Liver (tissue), 9 donors: Measurements from ENCODE around the gene CCDC106. TPM values are rescaled to one million over a fixed set of nuclear protein-coding genes. Genes with fewer than 3 reads are reported as not detected.

Experiments
- DNase-seq: peaks from one replicate; pipeline ENCODE4 v3.0.0-alpha.2; 2017; ENCODE audit warnings: low spot score
- H3K27ac ChIP-seq, 2 donors: one replicate each; pipeline ENCODE4 v1.7.0; 2013; ENCODE audit warnings: inconsistent platforms in 2 of 2, low read length in 2 of 2, control low read depth in 1 of 2, low read depth in 1 of 2, mild to moderate bottlenecking in 1 of 2
- H3K27me3 ChIP-seq, 4 donors: one replicate each; pipeline versions ENCODE4 v1.6.1 to v1.7.0; 2013; ENCODE audit warnings: low read length in 3 of 4, inconsistent platforms in 1 of 4, mild to moderate bottlenecking in 1 of 4, moderate library complexity in 1 of 4; ENCODE audit not compliant: control insufficient read depth in 4 of 4, insufficient read depth in 4 of 4
- H3K36me3 ChIP-seq, 4 donors: one replicate each; pipeline versions ENCODE4 v1.6.1 to v1.7.0; 2013; ENCODE audit warnings: low read length in 3 of 4, mild to moderate bottlenecking in 3 of 4, low read depth in 1 of 4, moderate library complexity in 1 of 4; ENCODE audit not compliant: control insufficient read depth in 4 of 4, insufficient read depth in 3 of 4
- H3K4me1 ChIP-seq, 4 donors: one replicate each; pipeline versions ENCODE4 v1.6.1 to v1.7.0; 2013; ENCODE audit warnings: low read length in 3 of 4, mild to moderate bottlenecking in 3 of 4, moderate library complexity in 1 of 4; ENCODE audit not compliant: control insufficient read depth in 4 of 4, insufficient read depth in 4 of 4
- H3K4me3 ChIP-seq, 3 donors: one replicate each; pipeline versions ENCODE4 v1.6.1 to v1.7.0; 2013; ENCODE audit warnings: low read length in 3 of 3, control low read depth in 1 of 3, low read depth in 1 of 3, mild to moderate bottlenecking in 1 of 3
- H3K9ac ChIP-seq, 2 donors: one replicate each; pipeline ENCODE4 v1.7.0; 2013; ENCODE audit warnings: low read length in 2 of 2, mild to moderate bottlenecking in 2 of 2, moderate library complexity in 2 of 2, control low read depth in 1 of 2, low read depth in 1 of 2
- H3K9me3 ChIP-seq, 4 donors: one replicate each; pipeline versions ENCODE4 v1.6.1 to v1.7.0; 2013; ENCODE audit warnings: low read length in 3 of 4; ENCODE audit not compliant: control insufficient read depth in 4 of 4
- ATF3 ChIP-seq: IDR thresholded peaks from 2 replicates; pipeline ENCODE4 v1.6.1; 2016; ENCODE audit warnings: antibody characterized with exemption
- CTCF ChIP-seq: fragments of 150-350 bp; IDR thresholded peaks from 2 replicates; pipeline ENCODE4 v1.5.1; 2017; ENCODE audit warnings: improper control_type of control experiment, low read depth, low read length; ENCODE audit not compliant: missing input control
- FOXA1 ChIP-seq: IDR thresholded peaks from 2 replicates; pipeline ENCODE4 v1.6.1; 2016; ENCODE audit warnings: antibody characterized with exemption
- FOXA2 ChIP-seq: IDR thresholded peaks from 2 replicates; pipeline ENCODE4 v1.6.1; 2016; ENCODE audit warnings: antibody characterized with exemption
- GABPA ChIP-seq, 2 donors: IDR thresholded peaks in 1 of 2; conservative IDR thresholded peaks in 1 of 2; 2 replicates each; pipeline ENCODE4 v1.6.1; 2016; ENCODE audit warnings: antibody characterized with exemption in 2 of 2, mild to moderate bottlenecking in 1 of 2, moderate library complexity in 1 of 2
- HNF4A ChIP-seq, 2 donors: conservative IDR thresholded peaks; 2 replicates each; pipeline ENCODE4 v1.6.1; 2016; ENCODE audit warnings: antibody characterized with exemption in 2 of 2, mild to moderate bottlenecking in 2 of 2
- HNF4G ChIP-seq: IDR thresholded peaks from 2 replicates; pipeline ENCODE4 v1.6.1; 2016; ENCODE audit warnings: antibody characterized with exemption
- JUND ChIP-seq, 2 donors: IDR thresholded peaks; 2 replicates each; pipeline ENCODE4 v1.6.1; 2016; ENCODE audit warnings: antibody characterized with exemption in 2 of 2
- NR2F2 ChIP-seq: IDR thresholded peaks from 2 replicates; pipeline ENCODE4 v1.6.1; 2016; ENCODE audit warnings: antibody characterized with exemption
- RAD21 ChIP-seq, 2 donors: IDR thresholded peaks; 2 replicates each; pipeline ENCODE4 v1.6.1; 2016; ENCODE audit warnings: antibody characterized with exemption in 2 of 2, mild to moderate bottlenecking in 2 of 2
- RXRA ChIP-seq, 2 donors: IDR thresholded peaks; 2 replicates each; pipeline ENCODE4 v1.6.1; 2017 to 2018; ENCODE audit warnings: antibody characterized with exemption in 2 of 2, mild to moderate bottlenecking in 1 of 2
- SP1 ChIP-seq: IDR thresholded peaks from 2 replicates; pipeline ENCODE4 v1.6.1; 2018; ENCODE audit warnings: antibody characterized with exemption, mild to moderate bottlenecking
- TAF1 ChIP-seq: conservative IDR thresholded peaks from 2 replicates; pipeline ENCODE4 v1.6.1; 2016; ENCODE audit warnings: antibody characterized with exemption, mild to moderate bottlenecking
- WGBS: extraction: QIAGEN DNeasy Blood & Tissue Kit; methylation state at CpG from one replicate; pipeline ENCODE4 v1.1.7; 2013; 5-methylcytosine and 5-hydroxymethylcytosine counted together
- polyA plus RNA-seq, 2 donors: library from polyadenylated mRNA; stranded (reverse) in 1 of 2; unstranded in 1 of 2; fragments of 200-250 nt in 1 of 2; fragments of >200 nt in 1 of 2; fragmentation: Nextera tagmentation in 1 of 2; extraction: Ambion mirVana in 1 of 2; gene quantifications; one replicate each; pipeline versions ENCODE4 v1.2.1 to v1.2.3, GENCODE V29; 2013 to 2015
- total RNA-seq, 2 donors: library from RNA; depleted of rRNA; stranded (reverse); fragments of >200 nt; gene quantifications; one replicate each; pipeline ENCODE4 v1.2.3, GENCODE V29; 2014
- TF ChIP-seq, protein P1 (sequence below): IDR thresholded peaks from 2 replicates; pipeline ENCODE4 v1.6.1; 2016; ENCODE audit warnings: antibody characterized with exemption
- donor health status: healthy.
- donor health status: healthy.
- donor health status: healthy.
- donor health status: healthy.
- donor health status: healthy.

The CCDC106 gene
- total and polyA plus RNA-seq, 4 donors, result 3.6 to 13.5 (median 5.9) TPM

DNA sequence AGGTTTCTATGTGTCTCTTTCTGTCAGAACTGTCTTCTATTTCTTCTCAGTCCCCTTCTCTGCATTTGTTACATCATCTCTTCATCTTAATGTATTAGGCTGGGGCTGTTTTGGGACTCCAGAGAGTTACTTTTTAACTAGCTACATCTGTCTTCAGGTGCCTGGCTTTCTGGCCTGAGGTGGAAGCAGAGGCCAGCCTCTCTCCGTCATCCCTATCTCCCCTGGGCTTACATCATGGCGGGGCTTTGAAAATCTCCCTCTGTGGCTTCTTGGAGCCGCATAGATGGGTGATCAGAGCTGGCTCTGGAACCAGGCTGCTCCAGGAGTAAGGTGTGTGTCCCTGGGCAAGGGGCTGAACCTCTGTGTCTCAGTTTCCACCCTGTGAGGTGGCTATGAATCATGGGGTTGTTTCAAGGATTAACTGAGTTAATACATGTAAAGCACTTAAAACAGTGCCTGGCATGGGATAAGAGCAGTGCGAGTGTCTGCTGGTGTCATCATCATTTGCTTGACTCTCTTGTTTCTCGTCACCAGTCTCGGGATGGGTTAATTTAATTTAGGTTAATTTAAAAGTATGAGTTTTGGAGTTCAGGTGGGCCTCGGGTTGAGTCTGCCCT is 29.0 kb downstream of the CCDC106 start:
- H3K27ac ChIP-seq, result peak overlapping the region; percentile 80 to 89
- 68% methylated on average over 7 of the region's 7 CpGs for WGBS
- H3K9me3 ChIP-seq, result no peaks in the 10 kb centered on the region
- peak overlapping the region in 2 of 3 donors; percentile 41 to 99 for H3K4me3 ChIP-seq
- H3K27me3 ChIP-seq, result no peaks in the 10 kb centered on the region
- peak overlapping the region; percentile 27 to 76 for H3K9ac ChIP-seq
- peaks cover 12 to 78% (median 69%) of the 10 kb centered on the region in 4 donors for H3K4me1 ChIP-seq
- DNase-seq, result no peak
- H3K36me3 ChIP-seq, result peaks cover 3 to 31% (median 12%) of the 10 kb centered on the region in 4 donors
- TF ChIP-seq HNF4A (conservative IDR thresholded peaks at IDR 0.05) (no peak), HNF4G (no peak), FOXA2 (no peak), NR2F2 (no peak), RAD21 (IDR thresholded peaks at IDR 0.05) (no peak), CTCF (no peak), TAF1 (no peak), FOXA1 (no peak), ATF3 (no peak), JUND (IDR thresholded peaks at IDR 0.05) (no peak)

DNA sequence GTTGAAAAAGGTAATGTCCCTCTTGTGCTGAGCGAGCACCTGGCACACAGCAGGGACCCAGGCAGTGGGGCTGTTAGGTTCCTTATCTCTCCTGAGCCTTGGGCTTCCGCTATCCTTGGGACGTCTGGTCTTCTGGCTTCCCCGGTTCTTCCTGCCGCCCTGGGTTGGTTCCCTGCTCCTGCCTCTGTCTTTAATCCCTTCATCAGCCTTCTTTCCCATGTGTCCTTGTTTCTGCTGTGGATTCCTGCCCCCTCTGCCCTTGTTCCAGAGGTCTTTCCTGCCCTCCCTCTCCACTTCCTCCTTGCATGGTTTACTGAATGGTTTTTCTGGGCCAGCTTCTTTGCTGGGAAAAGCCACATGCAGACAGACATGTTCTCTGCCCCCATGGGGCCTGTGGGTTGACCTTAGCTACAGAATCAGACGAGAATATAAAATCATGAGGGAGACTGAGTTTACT is 29.6 kb downstream of the CCDC106 start:
- WGBS, result 43% methylated on average over 6 of the region's 6 CpGs
- H3K27me3 ChIP-seq, result no peaks in the 10 kb centered on the region
- H3K27ac ChIP-seq, result peak overlapping the region; percentile 60 to 80
- no peak for DNase-seq
- H3K4me1 ChIP-seq, result peaks cover 12 to 82% (median 73%) of the 10 kb centered on the region in 4 donors
- peaks cover 3 to 32% (median 14%) of the 10 kb centered on the region in 4 donors for H3K36me3 ChIP-seq
- TF ChIP-seq CTCF, result no peak
- peak in 1 of 2 donors; percentile 47 for TF ChIP-seq GABPA (IDR thresholded peaks at IDR 0.05 in 1 of 2, conservative IDR thresholded peaks at IDR 0.05 in 1 of 2)
- no peak for TF ChIP-seq FOXA2
- peak; percentile 82 for TF ChIP-seq NR2F2
- TF ChIP-seq SP1, result no peak
- peak in 1 of 2 donors; percentile 11 for TF ChIP-seq RAD21 (IDR thresholded peaks at IDR 0.05)
- peak in 1 of 2 donors; percentile 39 for TF ChIP-seq HNF4A (conservative IDR thresholded peaks at IDR 0.05)
- H3K4me3 ChIP-seq, result peak overlapping the region in 1 of 3 donors; percentile 37
- peak overlapping the region; percentile 1 to 27 for H3K9ac ChIP-seq
- no peaks in the 10 kb centered on the region for H3K9me3 ChIP-seq

DNA sequence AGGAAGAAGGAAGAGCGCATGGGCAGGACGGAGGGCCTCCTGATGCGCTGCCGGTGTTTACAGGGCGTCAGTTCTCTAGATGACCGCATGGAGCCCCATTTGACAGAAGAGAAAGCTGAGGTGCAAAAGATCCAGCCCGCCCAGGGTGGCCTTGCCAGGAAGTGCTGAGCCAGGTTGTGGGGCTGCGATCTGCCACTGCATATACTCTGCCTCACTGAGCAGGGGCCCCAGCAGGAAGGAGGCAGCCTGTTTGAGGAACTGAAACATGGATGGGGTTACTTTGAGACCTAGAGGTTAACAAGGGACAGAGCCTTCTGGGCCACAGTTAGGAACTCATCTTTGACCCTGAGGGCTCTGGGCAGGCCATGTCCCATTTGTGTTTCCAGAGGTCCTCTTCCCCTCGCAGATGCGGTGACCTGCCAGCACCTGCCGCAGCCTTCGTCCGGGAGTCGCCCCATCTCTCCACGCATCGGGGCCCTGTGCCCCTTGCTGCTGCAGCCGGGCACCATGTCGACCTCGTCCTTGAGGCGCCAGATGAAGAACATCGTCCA is 30.2 kb downstream of the CCDC106 start:
- DNase-seq, result no peak
- Histone ChIP-seq H3K27ac (peak overlapping the region; percentile 60 to 80), H3K4me3 (peak overlapping the region in 1 of 3 donors; percentile 10), H3K27me3 (no peaks in the 10 kb centered on the region), H3K36me3 (peaks cover 3 to 32% (median 14%) of the 10 kb centered on the region in 4 donors), H3K9me3 (no peaks in the 10 kb centered on the region), H3K4me1 (peaks cover 13 to 81% (median 75%) of the 10 kb centered on the region in 4 donors), H3K9ac (peak overlapping the region in 1 of 2 donors; percentile 1)
- no peak for TF ChIP-seq GABPA (IDR thresholded peaks at IDR 0.05 in 1 of 2, conservative IDR thresholded peaks at IDR 0.05 in 1 of 2)
- peak; percentile 18 to 67 for TF ChIP-seq RXRA (IDR thresholded peaks at IDR 0.05)
- TF ChIP-seq, protein P1, sequence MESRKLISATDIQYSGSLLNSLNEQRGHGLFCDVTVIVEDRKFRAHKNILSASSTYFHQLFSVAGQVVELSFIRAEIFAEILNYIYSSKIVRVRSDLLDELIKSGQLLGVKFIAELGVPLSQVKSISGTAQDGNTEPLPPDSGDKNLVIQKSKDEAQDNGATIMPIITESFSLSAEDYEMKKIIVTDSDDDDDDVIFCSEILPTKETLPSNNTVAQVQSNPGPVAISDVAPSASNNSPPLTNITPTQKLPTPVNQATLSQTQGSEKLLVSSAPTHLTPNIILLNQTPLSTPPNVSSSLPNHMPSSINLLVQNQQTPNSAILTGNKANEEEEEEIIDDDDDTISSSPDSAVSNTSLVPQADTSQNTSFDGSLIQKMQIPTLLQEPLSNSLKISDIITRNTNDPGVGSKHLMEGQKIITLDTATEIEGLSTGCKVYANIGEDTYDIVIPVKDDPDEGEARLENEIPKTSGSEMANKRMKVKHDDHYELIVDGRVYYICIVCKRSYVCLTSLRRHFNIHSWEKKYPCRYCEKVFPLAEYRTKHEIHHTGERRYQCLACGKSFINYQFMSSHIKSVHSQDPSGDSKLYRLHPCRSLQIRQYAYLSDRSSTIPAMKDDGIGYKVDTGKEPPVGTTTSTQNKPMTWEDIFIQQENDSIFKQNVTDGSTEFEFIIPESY, result no peak
- no peak for TF ChIP-seq FOXA1
- peak in 1 of 2 donors; percentile 65 for TF ChIP-seq HNF4A (conservative IDR thresholded peaks at IDR 0.05)
- no peak for TF ChIP-seq ATF3
- WGBS, result 53% methylated on average over 21 of the region's 21 CpGs
